ENCODE results near the gene NCKAP5. TPM values are rescaled to one million over a fixed set of nuclear protein-coding genes. Genes with fewer than 3 reads are reported as not detected.

The NCKAP5 gene
- polyA plus RNA-seq, 2 of the 4 experiments (the other 2 are of a cell fraction) = 3.0 to 4.1 TPM

- Histone ChIP-seq H3K4me2 (no peak overlapping the region), H3K4me1 (no peaks in the 10 kb centered on the region), H3K4me3 (no peak overlapping the region), H3K27ac (no peak overlapping the region), H3K9me3 (no peaks in the 10 kb centered on the region)
- ATAC-seq = no peak
- whole genome bisulfite sequencing (ENCODE audit: missing lambda C conversion rate) = 84% methylated on average over 10 of the region's 10 CpGs
- DNase-seq (ENCODE audit: low read depth in 1 of 2, low spot score in 1 of 2) = no peak
- ChIA-PET CTCF (interaction anchor here (0.7 kb wide), 1 partner anchor 15 kb away, joined by 3 read pairs; no protein-coding TSS in a partner anchor), POLR2A (no interaction called here)
- FAIRE-seq = no peak
- TF ChIP-seq CHD2 (IDR thresholded peaks at IDR 0.05; ENCODE audit: low read length, partially characterized antibody) = no peak
- TF ChIP-seq GATA3 (IDR thresholded peaks at IDR 0.05; ENCODE audit: borderline replicate concordance) = no peak
- no peak for TF ChIP-seq CBX8 (IDR thresholded peaks at IDR 0.05)
- no peak for TF ChIP-seq CBX2 (IDR thresholded peaks at IDR 0.05; ENCODE audit: borderline replicate concordance, low read depth)
- TF ChIP-seq FOSB (CRISPR knock-in tag; IDR thresholded peaks at IDR 0.05) = no peak
- TF ChIP-seq ZFP36 (IDR thresholded peaks at IDR 0.05; ENCODE audit: borderline replicate concordance, partially characterized antibody) = no peak
- TF ChIP-seq KDM5A (IDR thresholded peaks at IDR 0.05) = no peak
- no peak for TF ChIP-seq JUNB (IDR thresholded peaks at IDR 0.05)
- TF ChIP-seq RARB (CRISPR knock-in tag; IDR thresholded peaks at IDR 0.05) = no peak
- TF ChIP-seq HDAC2 (IDR thresholded peaks at IDR 0.05) = no peak
- TF ChIP-seq CTCF (IDR thresholded peaks at IDR 0.05) = no peak
- no peak for TF ChIP-seq POLR2AphosphoS2 (conservative IDR thresholded peaks at IDR 0.05; ENCODE audit: low read length)
- no peak for TF ChIP-seq ZSCAN20 (CRISPR knock-in tag; IDR thresholded peaks at IDR 0.05)
- TF ChIP-seq EHF (CRISPR knock-in tag; IDR thresholded peaks at IDR 0.05) = no peak
- no peak for TF ChIP-seq EP300 (IDR thresholded peaks at IDR 0.05)
- no peak for TF ChIP-seq CEBPB (IDR thresholded peaks at IDR 0.05)
- no peak for TF ChIP-seq RAD21 (conservative IDR thresholded peaks at IDR 0.05 in 1 of 2, IDR thresholded peaks at IDR 0.05 in 1 of 2)
- TF ChIP-seq SREBF2 (IDR thresholded peaks at IDR 0.05) = no peak
Measured at GRCh38 chr2:133599811-133600210, 31.5 kb upstream of the NCKAP5 start.

- ChIA-PET POLR2A (no interaction called here), CTCF (no interaction called here)
- Histone ChIP-seq H3K27ac (no peak overlapping the region), H3K4me1 (no peaks in the 10 kb centered on the region), H3K4me2 (no peak overlapping the region), H3K9me3 (no peaks in the 10 kb centered on the region), H3K4me3 (no peak overlapping the region)
- FAIRE-seq (no peak), ATAC-seq (no peak), DNase-seq (ENCODE audit: low read depth in 1 of 2, low spot score in 1 of 2) (no peak)
- TF ChIP-seq TP53 (CRISPR knock-in tag; IDR thresholded peaks at IDR 0.05) (no peak), HMGXB4 (CRISPR knock-in tag; IDR thresholded peaks at IDR 0.05; ENCODE audit: borderline replicate concordance) (no peak), CBX2 (IDR thresholded peaks at IDR 0.05; ENCODE audit: borderline replicate concordance, low read depth) (no peak), ATOH8 (CRISPR knock-in tag; IDR thresholded peaks at IDR 0.05; ENCODE audit: low read depth) (no peak), NR3C1 (IDR thresholded peaks at IDR 0.05) (no peak), RFX5 (IDR thresholded peaks at IDR 0.05) (no peak), CHD2 (IDR thresholded peaks at IDR 0.05; ENCODE audit: low read length, partially characterized antibody) (no peak), MYC (IDR thresholded peaks at IDR 0.05; ENCODE audit: borderline replicate concordance, low read length) (no peak), JUNB (IDR thresholded peaks at IDR 0.05) (no peak), RCOR1 (IDR thresholded peaks at IDR 0.05; ENCODE audit: low read depth, low read length) (no peak), FOSB (CRISPR knock-in tag; IDR thresholded peaks at IDR 0.05) (no peak), FOSL2 (IDR thresholded peaks at IDR 0.05) (no peak), FOSL2 (CRISPR knock-in tag; IDR thresholded peaks at IDR 0.05) (no peak), ZSCAN20 (CRISPR knock-in tag; IDR thresholded peaks at IDR 0.05) (no peak), POLR2AphosphoS2 (conservative IDR thresholded peaks at IDR 0.05; ENCODE audit: low read length) (no peak)
- 43% methylated on average over 5 of the region's 5 CpGs for WGBS (ENCODE audit: missing lambda C conversion rate)
Measured at GRCh38 chr2:133599211-133599803, 31.0 kb upstream of the NCKAP5 start.

Data from A549 (cell line).